ENCODE measurements around the gene PRKAR2B.
"Not testable (repeated sequence)": the region's sequence is repeated elsewhere in the genome, so short reads cannot be mapped to it uniquely, and the experiment has no call there.

Gene PRKAR2B

GRCh38 chr7:107079212-107079940, 34.9 kb downstream of the PRKAR2B start:
- no peak for DNase-seq

- DNase-seq = no peak
These were observed 35.6 kb downstream of the PRKAR2B start for GRCh38 chr7:107080099-107080505.

- DNase-seq = no peak
These were observed 36.0 kb downstream of the PRKAR2B start for GRCh38 chr7:107080533-107080932.

- no peak for DNase-seq
These were observed 40.7 kb downstream of the PRKAR2B start for GRCh38 chr7:107085180-107085579.

- DNase-seq = no peak
These were observed 45.1 kb downstream of the PRKAR2B start for GRCh38 chr7:107089627-107090026.

- DNase-seq = no peak
These were observed 46.0 kb downstream of the PRKAR2B start for GRCh38 chr7:107090457-107090856.

- DNase-seq = no peak
These were observed 46.8 kb downstream of the PRKAR2B start for GRCh38 chr7:107091306-107091705.

- not testable (repeated sequence) for DNase-seq
These were observed 49.2 kb downstream of the PRKAR2B start for GRCh38 chr7:107093671-107094070.

GRCh38 chr7:107099154-107099553, 54.6 kb downstream of the PRKAR2B start:
- not testable (repeated sequence) for DNase-seq

- DNase-seq = no peak
These were observed 56.3 kb downstream of the PRKAR2B start for GRCh38 chr7:107100824-107101223.

- no peak for DNase-seq
These were observed 58.9 kb downstream of the PRKAR2B start for GRCh38 chr7:107103369-107103768.

- no peak for DNase-seq
These were observed 60.3 kb downstream of the PRKAR2B start for GRCh38 chr7:107104801-107105200.

- DNase-seq = no peak
These were observed 61.2 kb downstream of the PRKAR2B start for GRCh38 chr7:107105591-107106245.

- DNase-seq = no peak
These were observed 64.4 kb downstream of the PRKAR2B start for GRCh38 chr7:107108793-107109371.

- DNase-seq = no peak
These were observed 65.5 kb downstream of the PRKAR2B start for GRCh38 chr7:107109955-107110354.

GRCh38 chr7:107111196-107111595, 66.7 kb downstream of the PRKAR2B start:
- no peak for DNase-seq

- no peak for DNase-seq
These were observed 69.4 kb downstream of the PRKAR2B start for GRCh38 chr7:107113866-107114265.

- DNase-seq = no peak
These were observed 70.6 kb downstream of the PRKAR2B start for GRCh38 chr7:107115114-107115513.

GRCh38 chr7:107115762-107116540, 71.4 kb downstream of the PRKAR2B start:
- no peak for DNase-seq

GRCh38 chr7:107118109-107118900, 73.8 kb downstream of the PRKAR2B start:
- no peak for DNase-seq

- DNase-seq = no peak
These were observed 75.0 kb downstream of the PRKAR2B start for GRCh38 chr7:107119376-107120105.

- no peak for DNase-seq
These were observed 78.0 kb downstream of the PRKAR2B start for GRCh38 chr7:107122486-107122911.

All from activated naive CD4-positive, alpha-beta T cell (primary cell).